GM23248 (cell line): ENCODE data around the gene IGFLR1. TPM values are rescaled to one million over a fixed set of nuclear protein-coding genes. Genes with fewer than 3 reads are reported as not detected.

ENCODE experiments used
- DNase-seq: peaks from one replicate; pipeline ENCODE4 v3.0.0-alpha.2; 2015
- H2AFZ ChIP-seq: fragments of 200-600 bp; sonication (generic); 2 replicates; pipeline ENCODE4 v1.6.1; 2016; ENCODE audit warnings: antibody characterized with exemption
- H3F3A ChIP-seq: fragments of 200-600 bp; sonication (generic); 2 replicates; pipeline ENCODE4 v1.6.1; 2016; ENCODE audit warnings: mild to moderate bottlenecking, antibody characterized with exemption, mixed run types; ENCODE audit not compliant: insufficient read depth
- H3K27ac ChIP-seq: fragments of 200-600 bp; sonication (generic); 2 replicates; pipeline ENCODE4 v1.5.1; 2016; ENCODE audit warnings: mild to moderate bottlenecking
- H3K27me3 ChIP-seq: fragments of 200-600 bp; sonication (generic); replicated peaks from 2 replicates; pipeline ENCODE4 v1.6.1; 2016; ENCODE audit warnings: mild to moderate bottlenecking; ENCODE audit not compliant: insufficient read depth
- H3K36me3 ChIP-seq: fragments of 200-600 bp; sonication (generic); 2 replicates; pipeline ENCODE4 v1.6.1; 2016; ENCODE audit warnings: low read depth, mild to moderate bottlenecking
- H3K4me1 ChIP-seq: fragments of 200-600 bp; sonication (generic); 2 replicates; pipeline ENCODE4 v1.6.1; 2016; ENCODE audit warnings: mild to moderate bottlenecking; ENCODE audit not compliant: insufficient read depth
- H3K4me2 ChIP-seq: fragments of 200-600 bp; sonication (generic); one replicate; pipeline ENCODE4 v1.6.1; 2016; ENCODE audit warnings: mild to moderate bottlenecking; ENCODE audit not compliant: unreplicated experiment
- H3K4me3 ChIP-seq: fragments of 200-600 bp; sonication (generic); 2 replicates; pipeline ENCODE4 v1.5.1; 2016; ENCODE audit warnings: mild to moderate bottlenecking
- H3K79me2 ChIP-seq: fragments of 200-600 bp; sonication (generic); 2 replicates; pipeline ENCODE4 v1.6.1; 2016; ENCODE audit warnings: mild to moderate bottlenecking; ENCODE audit not compliant: insufficient read depth
- H3K9ac ChIP-seq: fragments of 200-600 bp; sonication (generic); 2 replicates; pipeline ENCODE4 v1.6.1; 2016; ENCODE audit warnings: mild to moderate bottlenecking
- H3K9me2 ChIP-seq: fragments of 200-600 bp; sonication (generic); 2 replicates; pipeline ENCODE4 v1.6.1; 2016; ENCODE audit warnings: mixed run types, mild to moderate bottlenecking, moderate library complexity; ENCODE audit not compliant: insufficient read depth
- H3K9me3 ChIP-seq: fragments of 200-600 bp; sonication (generic); one replicate; pipeline ENCODE4 v1.6.1; 2017; ENCODE audit warnings: low read depth
- H4K20me1 ChIP-seq: fragments of 200-600 bp; sonication (generic); 2 replicates; pipeline ENCODE4 v1.6.0; 2016; ENCODE audit not compliant: insufficient read depth
- EZH2 ChIP-seq: fragments of 200-600 bp; sonication (generic); IDR thresholded peaks from 2 replicates; pipeline ENCODE4 v1.6.1; 2018; ENCODE audit warnings: antibody characterized with exemption, mild to moderate bottlenecking; ENCODE audit not compliant: insufficient read depth, poor library complexity, severe bottlenecking
- EZH2phosphoT487 ChIP-seq: fragments of 200-600 bp; sonication (generic); IDR thresholded peaks from 2 replicates; pipeline ENCODE4 v1.6.1; 2018; ENCODE audit warnings: antibody characterized with exemption, moderate library complexity, mild to moderate bottlenecking, low read depth; ENCODE audit not compliant: insufficient read depth
- WGBS, 2 experiments: methylation state at CpG; one replicate each; pipeline ENCODE4 v1.1.6; 2015 to 2017; ENCODE audit warnings: low lambda C conversion rate in 2 of 2, low coverage in 1 of 2; ENCODE audit errors: missing lambda C conversion rate in 2 of 2; 5-methylcytosine and 5-hydroxymethylcytosine counted together
- in situ Hi-C: fragments of 300-500 bp; cut with MboI; formaldehyde crosslinking; loops from 2 replicates; pipeline ENCODE4 v1.15.0; 2020
- polyA plus RNA-seq: library from polyadenylated mRNA; unstranded; fragments of >200 nt; fragmentation: Nextera tagmentation; extraction: Ambion mirVana; gene quantifications from 2 replicates; pipeline ENCODE4 v1.2.1, GENCODE V29; 2016
- total RNA-seq: library from RNA; depleted of rRNA; stranded (reverse); fragments of >200 nt; shearing (Covaris generic); gene quantifications from 2 replicates; pipeline ENCODE4 v1.2.3, GENCODE V29; 2014

IGFLR1 gene
- total and polyA plus RNA-seq, 2 experiments from 2014 or later: 1.4 to 3.2 TPM

GRCh38 chr19:35713904-35714495, 28.3 kb downstream of the IGFLR1 start:
- Histone ChIP-seq H3K4me3 (no peak overlapping the region), H4K20me1 (no peaks in the 10 kb centered on the region), H3K36me3 (no peaks in the 10 kb centered on the region), H3F3A (no peaks in the 10 kb centered on the region; the same call in 1 of the 2 replicates), H2AFZ (no peak overlapping the region), H3K9me3 (no peaks in the 10 kb centered on the region), H3K79me2 (peaks cover 18% of the 10 kb centered on the region), H3K4me1 (no peaks in the 10 kb centered on the region), H3K27me3 (no peaks in the 10 kb centered on the region), H3K4me2 (no peak overlapping the region), H3K27ac (no peak overlapping the region), H3K9ac (no peak overlapping the region), H3K9me2 (no peaks in the 10 kb centered on the region)
- in situ Hi-C loops: no loop called here
- TF ChIP-seq EZH2 (no peak), EZH2phosphoT487 (no peak)
- no peak for DNase-seq
- WGBS, 2 experiments: 69 to 71% methylated on average over 12 of the region's 12 CpGs

- Histone ChIP-seq H3K4me3 (no peak overlapping the region), H3K9me3 (no peaks in the 10 kb centered on the region), H4K20me1 (no peaks in the 10 kb centered on the region), H3K36me3 (no peaks in the 10 kb centered on the region), H3K27ac (no peak overlapping the region), H3F3A (no peaks in the 10 kb centered on the region; the same call in 1 of the 2 replicates), H3K4me2 (no peak overlapping the region), H3K9me2 (no peaks in the 10 kb centered on the region), H3K4me1 (no peaks in the 10 kb centered on the region), H3K27me3 (no peaks in the 10 kb centered on the region; the same call in 1 of the 2 replicates), H2AFZ (no peak overlapping the region), H3K79me2 (peaks cover 12% of the 10 kb centered on the region), H3K9ac (no peak overlapping the region)
- DNase-seq: no peak
- in situ Hi-C loops: no loop called here
- no peak for TF ChIP-seq EZH2
- no peak for TF ChIP-seq EZH2phosphoT487
- 39 to 41% methylated on average over 2 of the region's 2 CpGs for WGBS, 2 experiments
These were observed 28.8 kb downstream of the IGFLR1 start for GRCh38 chr19:35713506-35713850.

- H3K9me3 ChIP-seq: no peaks in the 10 kb centered on the region
- 0 out of 2 replicates have a peak, but pooled peaks cover 9% of the 10 kb centered on the region for H3K79me2 ChIP-seq
- H3K27me3 ChIP-seq: no peaks in the 10 kb centered on the region; the same call in 1 of the 2 replicates
- H3F3A ChIP-seq: no peaks in the 10 kb centered on the region; the same call in 1 of the 2 replicates
- no peaks in the 10 kb centered on the region for H3K36me3 ChIP-seq
- WGBS, 2 experiments: 66 to 69% methylated on average over 11 of the region's 11 CpGs
- no peaks in the 10 kb centered on the region for H3K4me1 ChIP-seq
- H4K20me1 ChIP-seq: no peaks in the 10 kb centered on the region
- H3K9ac ChIP-seq: no peak overlapping the region
- no peak for DNase-seq
- H3K27ac ChIP-seq: no peak overlapping the region
- no peaks in the 10 kb centered on the region for H3K9me2 ChIP-seq
- H3K4me2 ChIP-seq: no peak overlapping the region
- TF ChIP-seq EZH2: no peak
- no peak for TF ChIP-seq EZH2phosphoT487
- no peak overlapping the region for H3K4me3 ChIP-seq
- in situ Hi-C loops: no loop called here
- H2AFZ ChIP-seq: no peak overlapping the region
These were observed 29.4 kb downstream of the IGFLR1 start for GRCh38 chr19:35712567-35713505.

- Histone ChIP-seq H3K4me2 (no peak overlapping the region), H3K9me2 (no peaks in the 10 kb centered on the region), H3K27ac (no peak overlapping the region), H3K4me1 (no peaks in the 10 kb centered on the region), H3K79me2 (0 out of 2 replicates have a peak, but pooled peaks cover 9% of the 10 kb centered on the region), H3K4me3 (no peak overlapping the region), H3K27me3 (no peaks in the 10 kb centered on the region; the same call in 1 of the 2 replicates), H3F3A (no peaks in the 10 kb centered on the region), H3K9me3 (no peaks in the 10 kb centered on the region), H4K20me1 (no peaks in the 10 kb centered on the region), H3K36me3 (no peaks in the 10 kb centered on the region), H2AFZ (no peak overlapping the region), H3K9ac (no peak overlapping the region)
- WGBS, 2 experiments: 42% methylated on average over 13 of the region's 13 CpGs
- in situ Hi-C loops: no loop called here
- DNase-seq: peak; percentile 16
- no peak for TF ChIP-seq EZH2phosphoT487
- no peak for TF ChIP-seq EZH2
These were observed 31.2 kb downstream of the IGFLR1 start for GRCh38 chr19:35710784-35711723.
